Cardiac fibroblast (primary cell): Measurements from ENCODE around the gene CFAP74.
A peak's percentile ranks its signal among the peaks of the same experiment; 100 is the strongest.

Experiments used
- DNase-seq, 2 donors: peaks; one replicate each; pipeline versions ENCODE4 v3.0.0 to v3.0.0-alpha.2; 2010; ENCODE audit warnings: low read depth in 2 of 2
- H3K4me3 ChIP-seq, 2 donors: replicated peaks in 1 of 2; 1 replicate in 1 of 2; 2 replicates in 1 of 2; pipeline ENCODE4 v1.5.1; 2011; ENCODE audit warnings: low read depth in 2 of 2, low read length in 2 of 2, mild to moderate bottlenecking in 2 of 2, moderate library complexity in 1 of 2
- CTCF ChIP-seq: IDR thresholded peaks from one replicate; pipeline ENCODE4 v1.5.1; 2011; ENCODE audit warnings: low read depth, mild to moderate bottlenecking, low read length, inconsistent platforms

Gene CFAP74

GRCh38 chr1:1907098-1907736 lies 96.4 kb downstream of the CFAP74 start:
- DNase-seq, result peak in 1 of 2 donors; percentile 55

GRCh38 chr1:1906185-1907097 lies 97.1 kb downstream of the CFAP74 start:
- H3K4me3 ChIP-seq, result no peak overlapping the region
- peak; percentile 97 for TF ChIP-seq CTCF

More at GRCh38 chr1:1907098-1907736, 96.4 kb downstream of the CFAP74 start:
- TF ChIP-seq CTCF, result no peak
- H3K4me3 ChIP-seq, result no peak overlapping the region

GRCh38 chr1:1903224-1903623 lies 100.4 kb downstream of the CFAP74 start:
- no peak for TF ChIP-seq CTCF
- no peak for DNase-seq
- no peak overlapping the region for H3K4me3 ChIP-seq

More at GRCh38 chr1:1906185-1907097, 97.1 kb downstream of the CFAP74 start:
- DNase-seq, result peak; percentile 85

- no peak for DNase-seq
- no peak overlapping the region for H3K4me3 ChIP-seq
- TF ChIP-seq CTCF, result no peak
Observed at GRCh38 chr1:1901641-1902294, 101.8 kb downstream of the CFAP74 start.

- no peak for TF ChIP-seq CTCF
- no peak overlapping the region for H3K4me3 ChIP-seq
- no peak for DNase-seq
Observed at GRCh38 chr1:1900883-1901640, 102.5 kb downstream of the CFAP74 start.

GRCh38 chr1:1899967-1900327 lies 103.6 kb downstream of the CFAP74 start:
- no peak overlapping the region for H3K4me3 ChIP-seq
- TF ChIP-seq CTCF, result no peak
- no peak for DNase-seq
